CD1c-positive myeloid dendritic cell (primary cell): ENCODE data around the gene YIPF5.

Source experiments
- DNase-seq: peaks from one replicate; pipeline ENCODE4 v3.0.0-alpha.2; 2016; ENCODE audit errors: extremely low spot score

The YIPF5 gene

GRCh38 chr5:144179226-144179625 lies 8.8 kb upstream of the YIPF5 start:
- no peak for DNase-seq

- no peak for DNase-seq
Observed at GRCh38 chr5:144177548-144177947, 7.1 kb upstream of the YIPF5 start.

- DNase-seq: no peak
Observed at GRCh38 chr5:144173766-144174165, 3.3 kb upstream of the YIPF5 start.

- DNase-seq: no peak
Observed at GRCh38 chr5:144169904-144170275, 569 bp downstream of the YIPF5 start.

- no peak for DNase-seq
Observed at GRCh38 chr5:144167998-144168397, 2.5 kb downstream of the YIPF5 start.

- no peak for DNase-seq
Observed at GRCh38 chr5:144166696-144167095, 3.8 kb downstream of the YIPF5 start.

- no peak for DNase-seq
Observed at GRCh38 chr5:144162686-144163085, 7.8 kb downstream of the YIPF5 start.

- DNase-seq: no peak
Observed at GRCh38 chr5:144156767-144157171, 13.7 kb downstream of the YIPF5 start.

GRCh38 chr5:144151026-144151425 lies 19.4 kb downstream of the YIPF5 start:
- DNase-seq: no peak

GRCh38 chr5:144144956-144145751 lies 25.3 kb downstream of the YIPF5 start:
- DNase-seq: no peak

GRCh38 chr5:144143625-144144024 lies 26.8 kb downstream of the YIPF5 start:
- DNase-seq: no peak

- DNase-seq: no peak
Observed at GRCh38 chr5:144142824-144143162, 27.7 kb downstream of the YIPF5 start.

- DNase-seq: peak; percentile 13
Observed at GRCh38 chr5:144142139-144142823, 28.2 kb downstream of the YIPF5 start.

- no peak for DNase-seq
Observed at GRCh38 chr5:144141585-144141984, 28.9 kb downstream of the YIPF5 start.

GRCh38 chr5:144139586-144139985 lies 30.9 kb downstream of the YIPF5 start:
- DNase-seq: no peak

GRCh38 chr5:144135113-144135762 lies 35.2 kb downstream of the YIPF5 start:
- DNase-seq: no peak

GRCh38 chr5:144134194-144134826 lies 36.1 kb downstream of the YIPF5 start:
- DNase-seq: no peak

GRCh38 chr5:144133050-144133633 lies 37.3 kb downstream of the YIPF5 start:
- DNase-seq: no peak

GRCh38 chr5:144131261-144131660 lies 39.2 kb downstream of the YIPF5 start:
- no peak for DNase-seq

- no peak for DNase-seq
Observed at GRCh38 chr5:144130306-144130705, 40.2 kb downstream of the YIPF5 start.

- DNase-seq: no peak
Observed at GRCh38 chr5:144128844-144129243, 41.6 kb downstream of the YIPF5 start.

GRCh38 chr5:144126707-144127106 lies 43.8 kb downstream of the YIPF5 start:
- no peak for DNase-seq
